Measurements from ENCODE around the gene JUND.

JUND gene

DNA sequence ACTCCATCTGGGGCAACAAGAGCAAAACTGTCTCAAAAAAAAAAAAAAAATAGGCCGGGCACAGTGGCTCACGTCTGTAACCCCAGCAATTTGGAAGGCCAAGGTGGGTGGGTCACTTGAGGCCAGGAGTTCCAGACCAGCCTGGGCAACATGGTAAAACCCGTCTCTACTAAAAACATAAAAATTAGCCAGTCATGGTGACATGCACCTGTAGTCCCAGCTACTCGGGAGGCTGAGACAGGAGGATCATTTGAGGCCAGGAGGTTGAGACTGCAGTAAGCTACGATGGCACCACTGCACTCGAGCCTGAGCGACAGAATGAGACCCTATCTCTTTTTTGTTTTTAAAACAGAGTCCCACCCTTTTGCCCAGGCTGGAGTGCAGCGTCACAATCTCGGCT, 11.1 kb downstream of the JUND start:
- no peak for DNase-seq (ENCODE audit: low read depth)
- no peak overlapping the region for H3K4me3 ChIP-seq (ENCODE audit: low read depth, low read length)
- TF ChIP-seq MYC (IDR thresholded peaks at IDR 0.05; ENCODE audit: low read depth, low read length) = no peak
- no peak for TF ChIP-seq POLR2A (IDR thresholded peaks at IDR 0.05; ENCODE audit: extremely low read depth, insufficient read length)
- TF ChIP-seq, protein P1, sequence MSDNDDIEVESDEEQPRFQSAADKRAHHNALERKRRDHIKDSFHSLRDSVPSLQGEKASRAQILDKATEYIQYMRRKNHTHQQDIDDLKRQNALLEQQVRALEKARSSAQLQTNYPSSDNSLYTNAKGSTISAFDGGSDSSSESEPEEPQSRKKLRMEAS (IDR thresholded peaks at IDR 0.05; ENCODE audit: low read depth, low read length) = no peak
- TF ChIP-seq, protein P2, sequence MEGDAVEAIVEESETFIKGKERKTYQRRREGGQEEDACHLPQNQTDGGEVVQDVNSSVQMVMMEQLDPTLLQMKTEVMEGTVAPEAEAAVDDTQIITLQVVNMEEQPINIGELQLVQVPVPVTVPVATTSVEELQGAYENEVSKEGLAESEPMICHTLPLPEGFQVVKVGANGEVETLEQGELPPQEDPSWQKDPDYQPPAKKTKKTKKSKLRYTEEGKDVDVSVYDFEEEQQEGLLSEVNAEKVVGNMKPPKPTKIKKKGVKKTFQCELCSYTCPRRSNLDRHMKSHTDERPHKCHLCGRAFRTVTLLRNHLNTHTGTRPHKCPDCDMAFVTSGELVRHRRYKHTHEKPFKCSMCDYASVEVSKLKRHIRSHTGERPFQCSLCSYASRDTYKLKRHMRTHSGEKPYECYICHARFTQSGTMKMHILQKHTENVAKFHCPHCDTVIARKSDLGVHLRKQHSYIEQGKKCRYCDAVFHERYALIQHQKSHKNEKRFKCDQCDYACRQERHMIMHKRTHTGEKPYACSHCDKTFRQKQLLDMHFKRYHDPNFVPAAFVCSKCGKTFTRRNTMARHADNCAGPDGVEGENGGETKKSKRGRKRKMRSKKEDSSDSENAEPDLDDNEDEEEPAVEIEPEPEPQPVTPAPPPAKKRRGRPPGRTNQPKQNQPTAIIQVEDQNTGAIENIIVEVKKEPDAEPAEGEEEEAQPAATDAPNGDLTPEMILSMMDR (IDR thresholded peaks at IDR 0.05; ENCODE audit: low read depth, low read length) = no peak

DNA sequence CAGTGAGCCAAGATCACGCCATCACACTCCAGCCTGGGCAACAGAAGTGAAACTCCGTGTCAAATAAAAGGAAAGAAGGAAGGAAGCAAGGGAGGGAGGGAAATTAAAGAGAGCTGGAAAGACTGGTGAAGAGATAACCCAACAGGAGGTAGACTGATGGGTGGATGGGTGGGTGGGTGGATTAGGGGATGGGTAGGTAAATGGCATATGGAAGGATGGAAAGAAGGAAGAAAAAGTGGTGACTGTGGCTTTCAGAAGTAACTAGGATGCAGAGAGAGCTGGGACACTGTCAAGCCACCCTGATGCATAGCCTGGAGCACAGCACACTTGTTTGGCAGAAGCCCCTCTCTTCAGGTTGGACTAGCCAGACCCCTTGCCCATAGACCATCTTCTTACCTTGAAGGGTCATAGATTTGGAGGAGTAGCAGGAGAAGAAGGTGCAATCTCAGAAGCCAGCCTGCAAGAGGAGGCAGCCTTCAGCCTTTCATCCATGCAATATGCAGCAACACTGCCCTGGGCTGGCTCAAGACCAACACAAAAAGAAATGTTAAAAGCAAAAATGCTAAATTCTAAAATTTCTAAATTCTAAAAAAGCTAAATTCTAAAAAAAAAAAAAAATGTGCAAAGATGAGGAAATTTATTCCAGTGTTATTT, 12.2 kb downstream of the JUND start:
- DNase-seq (ENCODE audit: low read depth) = no peak
- TF ChIP-seq POLR2A (IDR thresholded peaks at IDR 0.05; ENCODE audit: extremely low read depth, insufficient read length) (no peak), MYC (IDR thresholded peaks at IDR 0.05; ENCODE audit: low read depth, low read length) (no peak)
- TF ChIP-seq, protein P2 (IDR thresholded peaks at IDR 0.05; ENCODE audit: low read depth, low read length) = no peak
- TF ChIP-seq, protein P1 (IDR thresholded peaks at IDR 0.05; ENCODE audit: low read depth, low read length) = no peak
- H3K4me3 ChIP-seq (ENCODE audit: low read depth, low read length) = no peak overlapping the region

- no peak for TF ChIP-seq POLR2A (IDR thresholded peaks at IDR 0.05; ENCODE audit: extremely low read depth, insufficient read length)
- DNase-seq (ENCODE audit: low read depth) = no peak
- no peak overlapping the region for H3K4me3 ChIP-seq (ENCODE audit: low read depth, low read length)
Measured at GRCh38 chr19:18266771-18267686, 14.4 kb downstream of the JUND start.

DNA sequence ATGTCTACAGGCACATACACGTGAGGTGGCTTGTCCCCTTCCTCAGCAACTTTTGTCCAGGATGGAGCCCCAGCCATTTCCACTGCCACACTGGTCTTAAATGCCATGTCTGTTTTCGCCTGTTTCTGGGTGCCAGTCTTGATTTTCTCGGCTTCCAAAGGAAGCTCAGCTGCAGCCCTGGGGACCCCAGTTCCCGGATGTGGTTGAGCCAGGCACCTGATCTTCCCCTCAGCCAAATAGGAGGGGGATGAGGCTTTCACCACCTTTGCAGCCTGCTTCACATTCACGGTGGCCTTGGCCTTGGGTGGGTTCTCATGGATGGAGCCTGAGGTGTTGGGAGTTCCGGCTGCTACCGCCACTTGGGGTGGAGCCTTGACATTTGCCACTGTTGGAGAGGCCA, 15.8 kb downstream of the JUND start:
- no peak overlapping the region for H3K4me3 ChIP-seq (ENCODE audit: low read depth, low read length)
- TF ChIP-seq POLR2A (IDR thresholded peaks at IDR 0.05; ENCODE audit: extremely low read depth, insufficient read length) = no peak
- TF ChIP-seq, protein P1 (IDR thresholded peaks at IDR 0.05; ENCODE audit: low read depth, low read length) = no peak
- TF ChIP-seq, protein P2 (IDR thresholded peaks at IDR 0.05; ENCODE audit: low read depth, low read length) = no peak
- no peak for TF ChIP-seq MYC (IDR thresholded peaks at IDR 0.05; ENCODE audit: low read depth, low read length)
- no peak for DNase-seq (ENCODE audit: low read depth)

DNA sequence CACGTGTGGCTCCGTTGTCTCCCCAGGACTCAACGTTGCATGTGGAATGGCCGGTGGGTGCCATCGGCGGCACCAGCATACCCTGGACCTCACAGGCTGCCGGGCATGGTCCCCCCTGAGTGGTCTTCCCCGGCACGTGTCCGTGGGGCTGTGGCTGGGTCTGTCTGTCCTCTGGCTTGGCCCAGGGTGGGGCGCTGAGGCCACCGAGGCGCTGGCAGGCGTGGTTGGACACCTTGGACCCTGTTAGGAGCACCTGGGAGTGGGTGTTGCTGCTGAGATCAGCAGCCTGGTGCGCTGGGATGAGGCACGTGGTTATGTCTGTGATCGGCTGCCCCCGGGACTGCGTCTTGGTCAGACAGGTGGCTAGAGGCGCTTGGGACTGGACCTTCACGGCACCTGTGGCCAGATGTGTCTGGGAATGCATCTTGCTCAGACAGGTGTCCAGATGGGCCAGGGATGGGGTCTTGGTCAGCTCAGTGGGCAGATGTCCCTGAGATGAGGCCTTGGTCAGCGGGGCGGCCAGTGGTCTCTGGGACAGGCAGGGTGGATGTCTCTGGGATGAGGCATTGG, 16.4 kb downstream of the JUND start:
- TF ChIP-seq, protein P1 (IDR thresholded peaks at IDR 0.05; ENCODE audit: low read depth, low read length) = no peak
- TF ChIP-seq, protein P2 (IDR thresholded peaks at IDR 0.05; ENCODE audit: low read depth, low read length) = no peak

More for the DNA sequence above, 16.4 kb downstream of the JUND start:
- no peak for DNase-seq (ENCODE audit: low read depth)
- no peak overlapping the region for H3K4me3 ChIP-seq (ENCODE audit: low read depth, low read length)

All from NB4 (cell line).